SK-N-MC (cell line): ENCODE results near the gene MAP2K7.

Experiments
- EZH2 ChIP-seq: fragments of 200-600 bp; sonication (generic); IDR thresholded peaks from one replicate; pipeline ENCODE4 v1.6.1; 2017; ENCODE audit warnings: antibody characterized with exemption
- FOXP2 ChIP-seq: optimal IDR thresholded peaks from 2 replicates; pipeline ENCODE3; 2011; ENCODE audit warnings: mild to moderate bottlenecking, moderate library complexity; ENCODE audit not compliant: insufficient read depth; ENCODE audit errors: extremely low read length, control extremely low read depth

DNA sequence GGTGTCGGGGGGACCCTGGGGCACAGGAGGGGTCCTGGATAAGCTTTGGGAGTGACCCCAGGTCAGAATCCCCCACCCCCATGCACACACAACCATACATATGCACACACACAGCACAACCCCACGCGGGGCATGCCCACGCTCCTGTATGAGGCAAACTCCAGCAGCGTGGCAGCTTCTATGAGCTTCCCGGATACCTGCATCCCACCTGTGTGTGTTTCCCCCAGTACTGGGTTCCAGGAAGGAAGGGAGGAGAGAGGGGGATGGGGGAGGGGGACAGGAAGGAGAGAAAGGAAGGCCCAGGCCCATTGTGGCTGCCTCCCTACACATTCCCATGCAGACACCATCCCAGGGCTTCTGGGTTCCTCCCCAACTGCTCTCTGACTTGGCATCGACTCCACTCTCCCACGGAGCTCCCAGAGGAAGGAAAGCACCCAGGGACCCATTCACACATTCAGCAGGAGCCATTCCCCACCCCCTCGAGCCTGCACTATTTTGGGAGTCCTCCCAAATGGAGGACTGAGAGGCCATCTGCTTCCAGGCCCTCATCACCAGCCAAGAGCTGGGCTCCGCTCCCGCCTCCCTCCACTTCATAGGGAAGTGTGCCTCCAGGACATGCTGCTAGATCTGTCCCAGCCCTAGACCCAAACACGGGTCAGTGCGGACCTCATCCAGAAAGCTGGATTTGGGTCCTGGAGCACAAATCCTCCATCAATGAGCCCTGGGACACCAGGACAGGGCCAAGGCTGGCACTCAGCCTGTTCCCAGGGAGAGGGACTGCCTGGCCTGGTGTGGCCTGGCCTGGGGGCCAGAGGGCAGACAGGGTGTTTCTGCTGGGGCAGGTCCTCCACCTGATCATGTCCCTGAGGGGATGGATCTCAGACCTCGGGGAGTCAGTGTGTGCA, 42.7 kb upstream of the MAP2K7 start:
- no peak for TF ChIP-seq EZH2
- no peak for TF ChIP-seq FOXP2
